Measurements from ENCODE around the gene TWIST2. TPM values are rescaled to one million over a fixed set of nuclear protein-coding genes. Genes with fewer than 3 reads are reported as not detected.

TWIST2 gene
- total RNA-seq, 1 donor from 2014 or later = 6.8 TPM

DNA sequence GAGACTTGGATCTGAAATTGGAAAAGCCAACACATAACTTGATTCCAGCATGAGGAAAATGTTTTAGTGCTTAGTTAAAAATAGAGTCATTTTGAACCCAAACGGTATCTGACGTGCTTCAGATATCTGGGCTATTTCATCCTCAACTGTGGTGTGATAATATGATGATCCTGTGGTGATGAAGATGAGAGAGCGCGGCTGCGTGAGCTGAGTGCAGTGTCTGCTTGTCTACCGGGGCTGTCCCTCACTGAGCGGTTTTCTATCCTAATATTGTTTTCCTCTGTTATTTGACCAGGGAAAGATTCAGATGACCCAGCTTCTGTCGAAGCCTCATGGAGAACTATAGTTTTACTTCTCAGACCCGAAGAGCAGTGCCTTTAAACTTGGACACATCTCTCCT lies 5.8 kb downstream of the TWIST2 start:
- Histone ChIP-seq H3K4me1 (ENCODE audit: control insufficient read depth in 3 of 3, insufficient read depth in 3 of 3, low read length in 3 of 3) (peaks cover 0 to 5% (median 0%) of the 10 kb centered on the region in 3 donors), H3K27me3 (ENCODE audit: control insufficient read depth in 3 of 3, insufficient read depth in 3 of 3, low read length in 3 of 3) (peaks cover 25 to 40% (median 36%) of the 10 kb centered on the region in 3 donors), H3K9ac (ENCODE audit: low read depth in 1 of 3, low read length in 3 of 3) (no peak overlapping the region), H3K9me3 (ENCODE audit: control insufficient read depth in 3 of 3, low read length in 3 of 3) (no peaks in the 10 kb centered on the region), H3K36me3 (ENCODE audit: control insufficient read depth in 3 of 3, insufficient read depth in 3 of 3, low read length in 3 of 3) (no peaks in the 10 kb centered on the region), H3K27ac (ENCODE audit: low read depth, low read length) (no peak overlapping the region), H3K4me3 (ENCODE audit: low read length in 3 of 3) (no peak overlapping the region)

DNA sequence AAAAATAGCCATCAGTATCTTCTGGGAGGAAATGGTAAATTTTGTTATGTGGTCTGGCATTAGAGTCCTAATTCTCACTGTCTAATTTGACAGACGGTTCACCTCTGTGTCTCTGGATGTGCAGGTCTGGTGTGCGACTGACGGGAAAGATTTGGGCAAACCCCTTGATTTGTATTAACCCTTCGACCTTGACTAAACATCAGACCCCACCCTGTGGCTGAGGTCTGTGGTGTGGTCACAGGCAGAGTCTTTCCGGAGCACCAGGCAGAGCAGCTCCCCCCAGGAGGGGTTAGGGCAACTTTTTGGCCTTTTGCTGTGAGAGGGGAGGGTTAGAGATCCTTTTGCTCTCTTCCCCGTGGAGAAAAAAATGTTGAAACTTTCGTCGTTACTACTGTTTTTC lies 6.4 kb downstream of the TWIST2 start:
- H3K27ac ChIP-seq (ENCODE audit: low read depth, low read length) = no peak overlapping the region

GRCh38 chr2:238854699-238855229 lies 6.9 kb downstream of the TWIST2 start:
- Histone ChIP-seq H3K9ac (ENCODE audit: low read depth in 1 of 3, low read length in 3 of 3) (no peak overlapping the region), H3K9me3 (ENCODE audit: control insufficient read depth in 3 of 3, low read length in 3 of 3) (no peaks in the 10 kb centered on the region), H3K27me3 (ENCODE audit: control insufficient read depth in 3 of 3, insufficient read depth in 3 of 3, low read length in 3 of 3) (peaks cover 15 to 30% (median 27%) of the 10 kb centered on the region in 3 donors), H3K27ac (ENCODE audit: low read depth, low read length) (no peak overlapping the region), H3K36me3 (ENCODE audit: control insufficient read depth in 3 of 3, insufficient read depth in 3 of 3, low read length in 3 of 3) (no peaks in the 10 kb centered on the region), H3K4me3 (ENCODE audit: low read length in 3 of 3) (no peak overlapping the region), H3K4me1 (ENCODE audit: control insufficient read depth in 3 of 3, insufficient read depth in 3 of 3, low read length in 3 of 3) (no peaks in the 10 kb centered on the region)

More for the DNA sequence above, 6.4 kb downstream of the TWIST2 start:
- no peak overlapping the region for H3K4me3 ChIP-seq (ENCODE audit: low read length in 3 of 3)
- no peak overlapping the region for H3K9ac ChIP-seq (ENCODE audit: low read depth in 1 of 3, low read length in 3 of 3)
- H3K36me3 ChIP-seq (ENCODE audit: control insufficient read depth in 3 of 3, insufficient read depth in 3 of 3, low read length in 3 of 3) = no peaks in the 10 kb centered on the region
- H3K9me3 ChIP-seq (ENCODE audit: control insufficient read depth in 3 of 3, low read length in 3 of 3) = no peaks in the 10 kb centered on the region
- H3K4me1 ChIP-seq (ENCODE audit: control insufficient read depth in 3 of 3, insufficient read depth in 3 of 3, low read length in 3 of 3) = peaks cover 0 to 5% (median 0%) of the 10 kb centered on the region in 3 donors
- peaks cover 19 to 35% (median 31%) of the 10 kb centered on the region in 3 donors for H3K27me3 ChIP-seq (ENCODE audit: control insufficient read depth in 3 of 3, insufficient read depth in 3 of 3, low read length in 3 of 3)

- Histone ChIP-seq H3K9me3 (ENCODE audit: control insufficient read depth in 3 of 3, low read length in 3 of 3) (no peaks in the 10 kb centered on the region), H3K27ac (ENCODE audit: low read depth, low read length) (no peak overlapping the region), H3K9ac (ENCODE audit: low read depth in 1 of 3, low read length in 3 of 3) (no peak overlapping the region), H3K4me3 (ENCODE audit: low read length in 3 of 3) (no peak overlapping the region), H3K4me1 (ENCODE audit: control insufficient read depth in 3 of 3, insufficient read depth in 3 of 3, low read length in 3 of 3) (no peaks in the 10 kb centered on the region), H3K36me3 (ENCODE audit: control insufficient read depth in 3 of 3, insufficient read depth in 3 of 3, low read length in 3 of 3) (no peaks in the 10 kb centered on the region), H3K27me3 (ENCODE audit: control insufficient read depth in 3 of 3, insufficient read depth in 3 of 3, low read length in 3 of 3) (peaks cover 17 to 27% (median 25%) of the 10 kb centered on the region in 3 donors)
These were observed 7.4 kb downstream of the TWIST2 start for GRCh38 chr2:238855299-238855698.

GRCh38 chr2:238855891-238856580 lies 8.2 kb downstream of the TWIST2 start:
- Histone ChIP-seq H3K27me3 (ENCODE audit: control insufficient read depth in 3 of 3, insufficient read depth in 3 of 3, low read length in 3 of 3) (peaks cover 17 to 28% (median 18%) of the 10 kb centered on the region in 3 donors), H3K9ac (ENCODE audit: low read depth in 1 of 3, low read length in 3 of 3) (no peak overlapping the region)

DNA sequence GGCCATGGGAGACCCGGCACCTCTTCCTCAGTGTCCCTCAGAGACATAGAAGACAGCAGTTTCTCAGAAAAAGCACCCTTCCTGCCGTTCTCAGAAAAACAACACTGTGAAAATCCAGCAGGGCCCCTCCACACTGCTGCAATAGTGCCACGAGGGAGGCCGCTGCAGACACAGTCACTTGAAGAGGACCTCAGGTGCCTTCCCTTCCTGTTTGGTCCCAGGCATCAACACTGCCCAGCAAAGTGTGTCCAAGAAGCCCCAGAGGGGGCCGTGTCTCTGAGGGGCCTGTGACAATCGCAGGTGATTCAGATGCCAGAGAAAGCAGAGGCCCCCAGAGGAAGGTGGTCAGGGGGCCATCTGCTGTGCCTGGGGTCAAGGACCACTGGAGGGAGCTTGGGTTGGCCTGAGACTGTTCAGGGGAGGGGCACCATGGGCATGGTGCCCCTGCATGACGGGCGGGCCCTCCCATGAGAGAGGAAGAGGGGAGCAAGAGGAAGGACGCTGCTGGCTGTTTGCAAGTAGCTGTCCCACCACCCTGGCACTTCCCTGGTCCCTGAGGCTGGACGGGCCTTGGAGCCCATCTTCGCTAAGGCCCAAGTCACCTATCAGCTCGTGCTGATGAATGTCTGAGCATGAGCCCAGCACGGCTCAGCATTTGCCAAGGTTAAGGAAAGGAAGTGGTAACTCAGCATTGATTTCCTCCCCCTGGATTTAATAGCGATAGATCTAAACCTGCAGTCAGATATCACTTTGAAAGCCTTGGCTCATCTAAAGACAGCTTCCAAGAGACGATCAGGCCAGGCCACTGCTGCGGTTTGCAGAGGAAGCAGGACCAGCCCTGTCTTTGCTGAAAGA lies 9.1 kb downstream of the TWIST2 start:
- Histone ChIP-seq H3K27me3 (ENCODE audit: control insufficient read depth in 3 of 3, insufficient read depth in 3 of 3, low read length in 3 of 3) (peaks cover 12 to 25% (median 17%) of the 10 kb centered on the region in 3 donors), H3K4me1 (ENCODE audit: control insufficient read depth in 3 of 3, insufficient read depth in 3 of 3, low read length in 3 of 3) (no peaks in the 10 kb centered on the region), H3K27ac (ENCODE audit: low read depth, low read length) (no peak overlapping the region), H3K4me3 (ENCODE audit: low read length in 3 of 3) (no peak overlapping the region), H3K9me3 (ENCODE audit: control insufficient read depth in 3 of 3, low read length in 3 of 3) (no peaks in the 10 kb centered on the region), H3K9ac (ENCODE audit: low read depth in 1 of 3, low read length in 3 of 3) (no peak overlapping the region), H3K36me3 (ENCODE audit: control insufficient read depth in 3 of 3, insufficient read depth in 3 of 3, low read length in 3 of 3) (no peaks in the 10 kb centered on the region)

More at GRCh38 chr2:238855891-238856580, 8.2 kb downstream of the TWIST2 start:
- Histone ChIP-seq H3K4me3 (ENCODE audit: low read length in 3 of 3) (no peak overlapping the region), H3K9me3 (ENCODE audit: control insufficient read depth in 3 of 3, low read length in 3 of 3) (no peaks in the 10 kb centered on the region), H3K4me1 (ENCODE audit: control insufficient read depth in 3 of 3, insufficient read depth in 3 of 3, low read length in 3 of 3) (no peaks in the 10 kb centered on the region), H3K27ac (ENCODE audit: low read depth, low read length) (no peak overlapping the region), H3K36me3 (ENCODE audit: control insufficient read depth in 3 of 3, insufficient read depth in 3 of 3, low read length in 3 of 3) (no peaks in the 10 kb centered on the region)

DNA sequence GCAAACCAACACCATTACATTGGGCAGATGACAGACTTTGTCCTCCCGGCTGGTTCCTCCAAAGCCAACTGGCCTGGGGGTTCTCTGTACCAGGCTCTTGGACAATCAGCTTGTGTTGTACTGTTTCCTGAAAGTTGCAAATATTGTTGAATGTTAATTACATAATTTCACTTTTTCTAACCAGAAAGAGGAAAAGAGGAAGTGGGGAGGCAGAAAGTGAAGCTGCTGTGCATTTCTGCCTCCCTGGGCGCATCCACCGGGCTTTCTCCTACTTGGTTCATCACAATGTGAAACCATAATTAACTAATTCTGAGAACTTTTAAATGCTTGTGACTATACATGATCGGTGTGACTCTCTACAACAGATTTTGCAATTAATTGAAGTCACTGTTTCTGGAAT lies 10.1 kb downstream of the TWIST2 start:
- H3K9me3 ChIP-seq (ENCODE audit: control insufficient read depth in 3 of 3, low read length in 3 of 3) = no peaks in the 10 kb centered on the region
- H3K4me3 ChIP-seq (ENCODE audit: low read length in 3 of 3) = no peak overlapping the region
- peaks cover 7 to 25% (median 17%) of the 10 kb centered on the region in 3 donors for H3K27me3 ChIP-seq (ENCODE audit: control insufficient read depth in 3 of 3, insufficient read depth in 3 of 3, low read length in 3 of 3)
- no peaks in the 10 kb centered on the region for H3K4me1 ChIP-seq (ENCODE audit: control insufficient read depth in 3 of 3, insufficient read depth in 3 of 3, low read length in 3 of 3)
- H3K27ac ChIP-seq (ENCODE audit: low read depth, low read length) = no peak overlapping the region
- H3K36me3 ChIP-seq (ENCODE audit: control insufficient read depth in 3 of 3, insufficient read depth in 3 of 3, low read length in 3 of 3) = no peaks in the 10 kb centered on the region
- no peak overlapping the region for H3K9ac ChIP-seq (ENCODE audit: low read depth in 1 of 3, low read length in 3 of 3)

GRCh38 chr2:238859636-238860347 lies 11.9 kb downstream of the TWIST2 start:
- H3K9ac ChIP-seq (ENCODE audit: low read depth in 1 of 3, low read length in 3 of 3) = no peak overlapping the region
- H3K36me3 ChIP-seq (ENCODE audit: control insufficient read depth in 3 of 3, insufficient read depth in 3 of 3, low read length in 3 of 3) = no peaks in the 10 kb centered on the region
- no peak overlapping the region for H3K4me3 ChIP-seq (ENCODE audit: low read length in 3 of 3)
- peaks cover 7 to 18% (median 9%) of the 10 kb centered on the region in 3 donors for H3K27me3 ChIP-seq (ENCODE audit: control insufficient read depth in 3 of 3, insufficient read depth in 3 of 3, low read length in 3 of 3)
- H3K4me1 ChIP-seq (ENCODE audit: control insufficient read depth in 3 of 3, insufficient read depth in 3 of 3, low read length in 3 of 3) = peaks cover 5 to 9% (median 6%) of the 10 kb centered on the region in 3 donors
- H3K9me3 ChIP-seq (ENCODE audit: control insufficient read depth in 3 of 3, low read length in 3 of 3) = no peaks in the 10 kb centered on the region
- no peak overlapping the region for H3K27ac ChIP-seq (ENCODE audit: low read depth, low read length)

- Histone ChIP-seq H3K4me1 (ENCODE audit: control insufficient read depth in 3 of 3, insufficient read depth in 3 of 3, low read length in 3 of 3) (peaks cover 5 to 9% (median 9%) of the 10 kb centered on the region in 3 donors), H3K27ac (ENCODE audit: low read depth, low read length) (no peak overlapping the region), H3K9me3 (ENCODE audit: control insufficient read depth in 3 of 3, low read length in 3 of 3) (no peaks in the 10 kb centered on the region), H3K36me3 (ENCODE audit: control insufficient read depth in 3 of 3, insufficient read depth in 3 of 3, low read length in 3 of 3) (no peaks in the 10 kb centered on the region), H3K9ac (ENCODE audit: low read depth in 1 of 3, low read length in 3 of 3) (no peak overlapping the region), H3K27me3 (ENCODE audit: control insufficient read depth in 3 of 3, insufficient read depth in 3 of 3, low read length in 3 of 3) (peaks cover 0 to 13% (median 8%) of the 10 kb centered on the region in 3 donors), H3K4me3 (ENCODE audit: low read length in 3 of 3) (no peak overlapping the region)
These were observed 13.3 kb downstream of the TWIST2 start for GRCh38 chr2:238861013-238861730.
